Heart left ventricle (tissue), 16 donors: ENCODE measurements around the gene SLC22A15. TPM values are rescaled to one million over a fixed set of nuclear protein-coding genes. Genes with fewer than 3 reads are reported as not detected.

Experiments used
- ATAC-seq, 4 donors: fragments of 200-7000 bp; cut with Tn5 transposase; one replicate each; pipeline ENCODE4 v1.9.1; 2020 to 2022; ENCODE audit warnings: moderate library complexity in 4 of 4, mild to moderate bottlenecking in 3 of 4, moderate number of reproducible peaks in 1 of 4
- DNase-seq, 5 donors: peaks; one replicate each; pipeline ENCODE4 v3.0.0-alpha.2; 2020
- H3K27ac ChIP-seq, 12 donors: fragments of 200-600 bp; sonication (generic) in 4 of 12; one replicate each; pipeline versions ENCODE4 v1.5.0 to v1.8.0; 2016 to 2022; ENCODE audit warnings: mild to moderate bottlenecking in 2 of 12
- H3K27me3 ChIP-seq, 9 donors: fragments of 200-600 bp; sonication (generic) in 2 of 9; one replicate each; pipeline versions ENCODE4 v1.5.1 to v1.8.0; 2016 to 2022; ENCODE audit warnings: mild to moderate bottlenecking in 3 of 9
- H3K36me3 ChIP-seq, 9 donors: fragments of 200-600 bp; sonication (generic) in 2 of 9; one replicate each; pipeline versions ENCODE4 v1.5.0 to v1.8.0; 2018 to 2022; ENCODE audit warnings: mild to moderate bottlenecking in 2 of 9
- H3K4me1 ChIP-seq, 12 donors: fragments of 200-600 bp; sonication (generic) in 4 of 12; one replicate each; pipeline versions ENCODE4 v1.5.0 to v1.8.0; 2016 to 2022; ENCODE audit warnings: mild to moderate bottlenecking in 3 of 12
- H3K4me3 ChIP-seq, 12 donors: fragments of 200-600 bp; sonication (generic) in 4 of 12; one replicate each; pipeline versions ENCODE4 v1.5.0 to v1.8.0; 2017 to 2022; ENCODE audit warnings: mild to moderate bottlenecking in 9 of 12, moderate library complexity in 4 of 12
- H3K9me3 ChIP-seq, 12 donors: fragments of 200-600 bp; sonication (generic) in 4 of 12; one replicate each; pipeline versions ENCODE4 v1.5.0 to v1.8.0; 2016 to 2022; ENCODE audit warnings: mild to moderate bottlenecking in 1 of 12
- POLR2A ChIP-seq, 2 donors: fragments of 450-650 bp; IDR thresholded peaks; one replicate each; pipeline ENCODE4 v1.6.1; 2017; ENCODE audit warnings: antibody characterized with exemption in 2 of 2, mild to moderate bottlenecking in 2 of 2, moderate library complexity in 2 of 2
- WGBS, 4 donors: extraction: QIAGEN DNeasy Blood & Tissue Kit in 2 of 4; methylation state at CpG; one replicate each; pipeline versions ENCODE4 v1.1.5 to v1.1.7; 2013 to 2018; 5-methylcytosine and 5-hydroxymethylcytosine counted together
- intact Hi-C, 10 donors: fragments of 100-400 bp; cut with DNase I; formaldehyde crosslinking; loops; one replicate each; pipeline versions ENCODE4 v1.11.1 to v1.14.2; 2022
- polyA plus RNA-seq, 2 donors: library from polyadenylated mRNA; stranded (reverse); fragments of 200-250 nt; gene quantifications; one replicate each; pipeline ENCODE4 v1.2.3, GENCODE V29; 2013
- total RNA-seq, 9 donors: library from RNA; depleted of rRNA in 2 of 9; stranded (reverse); fragments of >200 nt in 2 of 9; fragmentation: NEBNext Ultra II Directional in 3 of 9; extraction: Animal tissue kit (Norgen Biotek cat#: 25700) in 3 of 9; gene quantifications; one replicate each; pipeline versions ENCODE4 v1.1.0 to v1.2.4, GENCODE V29; 2016 to 2023
- TF ChIP-seq, protein P1 (sequence below), 12 donors: fragments of 200-600 bp; sonication (generic) in 4 of 12; IDR thresholded peaks; one replicate each; pipeline versions ENCODE4 v1.5.0 to v1.8.0; 2018 to 2022; ENCODE audit warnings: antibody characterized with exemption in 12 of 12, mild to moderate bottlenecking in 5 of 12
- donor health status: ischemic (EF 13 %, LVEDD 7.1; RV severe dilation, severe dysfunction).
- donor health status: healthy with polysubstance abuse.
- donor health status: DM: no; HTN: yes; CAD: no.
- donor health status: DM: no; HTN: no; CAD: no.
- donor health status: ischemic (EF 25% LVEDD 6.9; RV normal size, moderate dysfunction).
- donor health status: ischemic (EF 25% LVEDD 5.7; RV mildly dilated, moderate dysfunction).
- donor health status: healthy.
- donor health status: DM: yes; HTN: yes; CAD: no.
- donor health status: ischemic (EF 35%, LVEDD 5.7; RV mildly dilated, moderate dysfunction).
- donor health status: nonischemic (EF 11% LVEDD 7.7; RV severe dilation, severe dysfunction).
- donor health status: DM: yes; HTN: yes; CAD: no.
- donor health status: PGD.
- donor health status: ischemic (EF 29% LVEDD 5.4; RV normal size, mild dysfunction).
- donor health status: nonischemic (EF 23%, LVEDD 6.1; RV moderate dilation, normal function).

Gene SLC22A15
- total and polyA plus RNA-seq, 11 donors = 2.7 to 9.4 (median 7.9) TPM

DNA sequence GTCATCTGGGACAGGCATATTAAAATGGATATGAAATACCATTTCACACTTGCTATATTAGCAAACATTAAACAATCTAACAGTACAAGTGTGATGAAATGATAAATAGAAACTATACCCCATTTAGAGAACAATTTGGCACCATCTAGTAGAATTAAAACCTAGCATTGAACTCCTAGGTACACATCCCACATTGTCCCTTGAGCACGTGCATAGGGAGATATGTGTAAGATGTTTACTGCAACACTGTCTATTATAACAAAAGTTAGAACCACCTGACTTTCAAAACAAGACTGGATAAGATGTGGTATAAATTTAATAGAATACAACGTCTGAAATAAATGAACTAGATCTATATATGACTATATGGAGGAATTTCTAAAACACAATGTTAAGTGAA lies 3.8 kb downstream of the SLC22A15 start:
- H3K36me3 ChIP-seq = no peaks in the 10 kb centered on the region
- H3K4me3 ChIP-seq = no peak overlapping the region
- no peak for DNase-seq
- no peaks in the 10 kb centered on the region for H3K9me3 ChIP-seq
- WGBS, 4 donors = 67 to 83% (median 70%) methylated on average over 2 of the region's 2 CpGs
- intact Hi-C loops = loop anchor here in 6 of 10 donors (2.0 to 10.0 kb wide), 4 partner anchors 165 to 175 kb away; no protein-coding TSS in a partner anchor
- no peaks in the 10 kb centered on the region for H3K27me3 ChIP-seq
- H3K27ac ChIP-seq = no peak overlapping the region
- ATAC-seq = no peak
- TF ChIP-seq, protein P1, sequence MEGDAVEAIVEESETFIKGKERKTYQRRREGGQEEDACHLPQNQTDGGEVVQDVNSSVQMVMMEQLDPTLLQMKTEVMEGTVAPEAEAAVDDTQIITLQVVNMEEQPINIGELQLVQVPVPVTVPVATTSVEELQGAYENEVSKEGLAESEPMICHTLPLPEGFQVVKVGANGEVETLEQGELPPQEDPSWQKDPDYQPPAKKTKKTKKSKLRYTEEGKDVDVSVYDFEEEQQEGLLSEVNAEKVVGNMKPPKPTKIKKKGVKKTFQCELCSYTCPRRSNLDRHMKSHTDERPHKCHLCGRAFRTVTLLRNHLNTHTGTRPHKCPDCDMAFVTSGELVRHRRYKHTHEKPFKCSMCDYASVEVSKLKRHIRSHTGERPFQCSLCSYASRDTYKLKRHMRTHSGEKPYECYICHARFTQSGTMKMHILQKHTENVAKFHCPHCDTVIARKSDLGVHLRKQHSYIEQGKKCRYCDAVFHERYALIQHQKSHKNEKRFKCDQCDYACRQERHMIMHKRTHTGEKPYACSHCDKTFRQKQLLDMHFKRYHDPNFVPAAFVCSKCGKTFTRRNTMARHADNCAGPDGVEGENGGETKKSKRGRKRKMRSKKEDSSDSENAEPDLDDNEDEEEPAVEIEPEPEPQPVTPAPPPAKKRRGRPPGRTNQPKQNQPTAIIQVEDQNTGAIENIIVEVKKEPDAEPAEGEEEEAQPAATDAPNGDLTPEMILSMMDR (IDR thresholded peaks at IDR 0.05) = no peak
- no peak for TF ChIP-seq POLR2A (IDR thresholded peaks at IDR 0.05)
- H3K4me1 ChIP-seq = peaks cover 0 to 60% (median 12%) of the 10 kb centered on the region in 12 donors

DNA sequence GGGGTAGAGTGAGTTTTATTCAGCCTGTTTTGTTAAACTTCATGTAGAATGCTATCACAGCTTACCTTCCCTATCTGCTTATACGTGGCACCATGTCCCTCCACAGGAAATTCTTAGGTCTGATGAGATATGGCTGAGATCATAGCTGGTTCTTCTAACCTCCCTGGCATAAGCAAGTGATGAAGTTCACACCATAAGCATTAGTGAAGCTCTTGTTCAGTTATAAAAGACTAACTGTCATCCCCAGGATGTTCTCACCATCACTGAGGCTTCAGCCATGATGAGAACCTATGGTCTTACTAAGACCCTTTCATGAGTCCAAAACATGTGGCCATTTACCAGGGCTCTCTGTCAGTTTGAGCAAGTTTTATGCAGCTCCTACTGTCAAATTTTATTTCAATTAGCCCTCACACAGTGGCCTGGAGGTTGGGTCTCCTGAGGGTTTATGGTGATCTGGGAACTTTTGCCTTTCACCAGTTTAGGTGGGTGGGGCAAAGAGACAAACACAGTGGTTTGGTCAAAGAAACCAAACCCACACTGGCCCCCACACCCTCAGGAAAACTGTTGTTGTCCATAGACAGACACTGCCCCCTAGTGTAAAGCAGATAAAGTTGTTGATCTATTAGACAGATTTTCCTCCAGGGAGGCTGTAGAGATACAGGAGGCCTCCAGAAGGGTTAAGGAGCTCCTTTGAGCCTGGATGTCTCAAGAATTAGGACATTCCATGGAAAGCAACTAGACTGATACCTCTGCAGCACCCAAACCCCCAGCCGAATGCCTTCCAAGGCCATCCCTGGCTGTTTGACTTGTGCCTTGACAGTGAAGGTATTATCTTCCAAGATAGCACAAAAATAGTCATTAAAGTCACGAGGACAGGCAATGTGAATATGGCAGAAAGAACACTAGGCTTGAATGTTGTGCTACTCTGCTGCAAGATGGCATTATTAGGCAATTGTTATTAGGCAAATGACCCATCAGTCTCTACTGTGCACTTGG lies 5.0 kb downstream of the SLC22A15 start:
- no peak overlapping the region for H3K27ac ChIP-seq
- ATAC-seq = peak in 3 of 4 donors; percentile 33 to 39 (median 38)
- no peaks in the 10 kb centered on the region for H3K27me3 ChIP-seq
- no peaks in the 10 kb centered on the region for H3K36me3 ChIP-seq
- TF ChIP-seq, protein P1 (IDR thresholded peaks at IDR 0.05) = peak in 11 of 12 donors; percentile 23 to 60 (median 46)
- no peak for TF ChIP-seq POLR2A (IDR thresholded peaks at IDR 0.05)
- no peak overlapping the region for H3K4me3 ChIP-seq
- peaks cover 0 to 60% (median 12%) of the 10 kb centered on the region in 12 donors for H3K4me1 ChIP-seq
- intact Hi-C loops = loop anchor here in 6 of 10 donors (2.0 to 10.0 kb wide), 4 partner anchors 166 to 176 kb away; no protein-coding TSS in a partner anchor
- peak in 1 of 5 donors; percentile 23 for DNase-seq
- 20 to 43% (median 34%) methylated on average over 3 of the region's 3 CpGs for WGBS, 4 donors
- H3K9me3 ChIP-seq = no peaks in the 10 kb centered on the region

DNA sequence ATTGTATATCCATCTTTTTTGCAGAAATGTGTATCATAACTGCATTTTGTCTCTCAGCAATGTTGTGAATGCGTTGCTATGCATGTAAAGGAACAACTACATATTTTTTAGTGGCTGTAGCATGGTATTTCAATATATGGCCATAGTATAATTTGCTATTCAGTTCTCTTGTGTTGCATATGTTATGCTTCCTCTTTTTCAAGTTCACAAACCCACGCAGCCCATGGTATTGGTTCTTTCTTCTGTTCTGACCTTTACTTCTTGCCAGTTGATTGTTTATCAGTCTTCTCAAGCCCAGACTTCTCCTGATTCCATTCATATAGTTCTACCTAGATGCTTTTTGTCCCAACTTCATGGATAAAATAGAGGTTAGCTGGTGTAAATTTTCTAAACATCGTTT lies 6.1 kb downstream of the SLC22A15 start:
- intact Hi-C loops = loop anchor here in 5 of 10 donors (5.0 to 10.0 kb wide), 3 partner anchors 168 to 178 kb away; no protein-coding TSS in a partner anchor
- 72 to 76% (median 74%) methylated on average over 3 of the region's 3 CpGs for WGBS, 4 donors

More for the DNA sequence above, 6.1 kb downstream of the SLC22A15 start:
- Histone ChIP-seq H3K27me3 (no peaks in the 10 kb centered on the region), H3K4me1 (peaks cover 0 to 55% (median 9%) of the 10 kb centered on the region in 12 donors), H3K4me3 (no peak overlapping the region), H3K27ac (no peak overlapping the region), H3K9me3 (no peaks in the 10 kb centered on the region), H3K36me3 (no peaks in the 10 kb centered on the region)
- TF ChIP-seq, protein P1 (IDR thresholded peaks at IDR 0.05) = no peak
- DNase-seq (no peak), ATAC-seq (no peak)
